GM06990 (cell line): ENCODE measurements around the gene IL12RB2.
"Not testable (repeated sequence)": the region's sequence is repeated elsewhere in the genome, so short reads cannot be mapped to it uniquely, and the experiment has no call there.

Experiments
- DNase-seq: peaks from one replicate; pipeline ENCODE4 v3.0.0-alpha.2; 2011; ENCODE audit not compliant: insufficient read length; ENCODE audit errors: extremely low read depth
- H3K27me3 ChIP-seq: replicated peaks from 2 replicates; pipeline ENCODE4 v1.6.0; 2011; ENCODE audit warnings: low read length; ENCODE audit not compliant: control insufficient read depth, insufficient read depth
- H3K36me3 ChIP-seq: 2 replicates; pipeline ENCODE4 v1.5.1; 2011; ENCODE audit warnings: low read length; ENCODE audit not compliant: control insufficient read depth, insufficient read depth
- H3K4me3 ChIP-seq: replicated peaks from 2 replicates; pipeline ENCODE4 v1.5.1; 2011; ENCODE audit warnings: low read depth, mild to moderate bottlenecking, control low read depth, low read length
- TF ChIP-seq, protein P1 (sequence below): IDR thresholded peaks from 2 replicates; pipeline ENCODE4 v1.5.1; 2011; ENCODE audit warnings: low read length, control low read depth, mild to moderate bottlenecking, inconsistent platforms; ENCODE audit not compliant: insufficient read depth, poor library complexity, severe bottlenecking

IL12RB2 gene

DNA sequence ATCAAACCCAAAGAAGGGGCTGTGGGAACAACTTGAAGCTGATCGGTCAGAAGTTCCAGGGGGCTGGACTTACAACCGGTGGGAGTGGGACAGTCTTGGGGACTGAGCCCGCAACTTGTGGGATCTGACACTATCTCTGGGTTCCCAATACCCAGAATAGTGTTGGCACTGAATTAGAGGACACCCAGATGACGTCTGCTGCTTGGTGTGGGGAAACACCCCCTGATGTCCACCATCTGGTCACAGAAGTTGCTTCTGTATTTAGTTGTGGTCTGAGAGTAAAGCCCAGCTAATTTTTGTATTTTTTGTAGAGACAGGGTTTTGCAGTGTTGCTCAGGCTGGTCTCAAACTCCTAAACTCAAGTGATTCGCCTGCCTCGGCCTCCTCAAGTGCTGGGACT is 93.8 kb downstream of the IL12RB2 start:
- TF ChIP-seq, protein P1, sequence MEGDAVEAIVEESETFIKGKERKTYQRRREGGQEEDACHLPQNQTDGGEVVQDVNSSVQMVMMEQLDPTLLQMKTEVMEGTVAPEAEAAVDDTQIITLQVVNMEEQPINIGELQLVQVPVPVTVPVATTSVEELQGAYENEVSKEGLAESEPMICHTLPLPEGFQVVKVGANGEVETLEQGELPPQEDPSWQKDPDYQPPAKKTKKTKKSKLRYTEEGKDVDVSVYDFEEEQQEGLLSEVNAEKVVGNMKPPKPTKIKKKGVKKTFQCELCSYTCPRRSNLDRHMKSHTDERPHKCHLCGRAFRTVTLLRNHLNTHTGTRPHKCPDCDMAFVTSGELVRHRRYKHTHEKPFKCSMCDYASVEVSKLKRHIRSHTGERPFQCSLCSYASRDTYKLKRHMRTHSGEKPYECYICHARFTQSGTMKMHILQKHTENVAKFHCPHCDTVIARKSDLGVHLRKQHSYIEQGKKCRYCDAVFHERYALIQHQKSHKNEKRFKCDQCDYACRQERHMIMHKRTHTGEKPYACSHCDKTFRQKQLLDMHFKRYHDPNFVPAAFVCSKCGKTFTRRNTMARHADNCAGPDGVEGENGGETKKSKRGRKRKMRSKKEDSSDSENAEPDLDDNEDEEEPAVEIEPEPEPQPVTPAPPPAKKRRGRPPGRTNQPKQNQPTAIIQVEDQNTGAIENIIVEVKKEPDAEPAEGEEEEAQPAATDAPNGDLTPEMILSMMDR, result no peak
- no peak overlapping the region for H3K4me3 ChIP-seq
- DNase-seq, result no peak
- H3K36me3 ChIP-seq, result no peaks in the 10 kb centered on the region; the same call in 1 of the 2 replicates
- no peaks in the 10 kb centered on the region for H3K27me3 ChIP-seq

DNA sequence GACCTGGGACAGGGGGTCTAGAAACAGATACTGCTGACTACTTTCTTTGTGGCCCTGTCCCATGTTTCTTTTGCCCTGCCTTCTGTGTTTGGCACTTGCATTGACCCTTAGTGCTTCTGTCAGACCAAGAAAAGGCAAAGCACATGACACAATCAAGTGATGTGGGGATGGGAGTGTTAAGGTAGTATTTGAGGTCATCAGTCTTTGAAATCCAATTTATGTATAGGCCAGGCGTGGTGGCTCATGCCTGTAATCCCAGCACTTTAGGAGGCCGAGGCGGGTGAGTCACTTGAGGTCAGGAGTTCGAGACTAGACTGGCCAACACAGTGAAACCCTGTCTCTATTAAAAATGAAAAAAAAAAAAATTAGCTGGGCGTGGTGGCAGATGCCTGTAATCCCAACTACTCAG is 96.5 kb downstream of the IL12RB2 start:
- DNase-seq, result no peak
- Histone ChIP-seq H3K27me3 (no peaks in the 10 kb centered on the region), H3K4me3 (no peak overlapping the region), H3K36me3 (no peaks in the 10 kb centered on the region; the same call in 1 of the 2 replicates)
- TF ChIP-seq, protein P1, result no peak

DNA sequence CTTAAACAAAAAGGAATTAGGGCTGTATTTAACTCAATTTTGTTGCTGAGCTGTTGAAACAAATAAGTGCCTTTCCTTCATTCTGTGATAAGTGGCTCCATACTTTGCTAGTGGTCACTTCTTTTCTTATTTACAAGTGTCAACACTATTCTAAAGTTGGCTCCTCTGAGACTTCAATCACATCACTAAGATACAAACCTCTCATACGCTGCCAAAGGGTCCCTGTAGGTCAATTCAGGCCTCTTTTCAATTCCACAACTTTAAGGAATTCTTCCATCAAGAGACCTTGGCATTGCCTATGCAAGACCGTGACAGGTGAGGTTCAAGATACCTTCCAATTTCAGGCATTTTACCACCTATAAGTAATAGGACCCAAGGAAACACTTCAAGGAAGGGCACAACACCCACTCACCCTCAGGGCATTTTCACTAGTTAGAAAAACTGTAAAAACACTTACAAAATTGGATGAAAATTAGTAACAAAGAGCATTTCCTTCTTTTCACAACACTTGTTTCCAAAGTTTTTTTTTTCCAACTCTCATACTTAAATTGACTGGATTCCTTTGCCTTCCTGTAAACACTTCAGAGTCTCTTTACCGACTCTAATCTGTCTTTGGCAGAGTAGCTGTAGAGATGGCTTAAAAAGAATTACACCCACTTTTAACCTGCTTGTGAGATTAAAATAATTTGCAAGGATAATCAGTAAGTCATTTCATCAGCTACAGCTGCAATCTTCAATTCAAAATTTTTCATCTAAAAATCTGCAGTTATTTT is 98.0 kb downstream of the IL12RB2 start:
- TF ChIP-seq, protein P1, result no peak
- no peak for DNase-seq
- Histone ChIP-seq H3K4me3 (no peak overlapping the region), H3K36me3 (no peaks in the 10 kb centered on the region; the same call in 1 of the 2 replicates), H3K27me3 (no peaks in the 10 kb centered on the region)

DNA sequence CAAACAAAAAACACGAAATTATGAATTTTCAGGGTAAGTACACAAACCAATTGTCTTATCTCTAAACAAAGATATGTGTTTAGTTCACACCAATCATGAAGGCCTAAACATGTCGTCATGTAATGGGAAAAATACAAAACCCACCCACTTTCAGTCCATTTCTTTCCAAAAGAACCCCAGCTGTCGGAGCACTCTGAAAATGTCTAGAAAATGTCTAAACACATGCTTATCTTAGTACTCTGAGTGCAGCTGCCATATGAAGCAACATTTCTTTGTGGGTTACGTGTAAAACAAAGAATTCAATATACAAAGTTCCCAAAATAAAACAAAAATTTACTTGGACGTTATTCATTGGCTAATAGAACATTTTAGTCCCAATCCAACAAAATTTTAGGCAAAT is 99.8 kb downstream of the IL12RB2 start:
- no peaks in the 10 kb centered on the region for H3K27me3 ChIP-seq
- H3K4me3 ChIP-seq, result no peak overlapping the region
- H3K36me3 ChIP-seq, result no peaks in the 10 kb centered on the region; the same call in none of the 2 replicates
- no peak for DNase-seq
- TF ChIP-seq, protein P1, result no peak

DNA sequence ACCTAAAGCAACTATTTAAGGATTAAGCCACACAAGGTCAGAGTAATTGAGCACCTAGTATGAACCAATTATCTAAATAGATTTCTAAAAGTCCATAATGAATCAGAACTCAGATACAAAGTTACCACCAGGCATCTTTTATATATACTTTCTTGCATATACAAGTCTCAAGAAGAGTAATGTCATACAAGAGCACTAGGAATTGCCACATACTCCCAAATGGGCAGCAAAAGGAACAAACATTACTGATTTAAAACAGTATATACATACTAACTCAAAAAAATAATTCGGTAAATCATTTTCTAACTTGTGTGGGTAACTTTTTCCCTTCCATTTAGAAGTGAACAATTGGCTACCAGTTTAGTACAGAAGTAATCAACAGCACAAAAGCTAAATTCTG is 100.5 kb downstream of the IL12RB2 start:
- Histone ChIP-seq H3K4me3 (no peak overlapping the region), H3K36me3 (no peaks in the 10 kb centered on the region; the same call in none of the 2 replicates), H3K27me3 (no peaks in the 10 kb centered on the region)
- no peak for DNase-seq
- TF ChIP-seq, protein P1, result no peak

DNA sequence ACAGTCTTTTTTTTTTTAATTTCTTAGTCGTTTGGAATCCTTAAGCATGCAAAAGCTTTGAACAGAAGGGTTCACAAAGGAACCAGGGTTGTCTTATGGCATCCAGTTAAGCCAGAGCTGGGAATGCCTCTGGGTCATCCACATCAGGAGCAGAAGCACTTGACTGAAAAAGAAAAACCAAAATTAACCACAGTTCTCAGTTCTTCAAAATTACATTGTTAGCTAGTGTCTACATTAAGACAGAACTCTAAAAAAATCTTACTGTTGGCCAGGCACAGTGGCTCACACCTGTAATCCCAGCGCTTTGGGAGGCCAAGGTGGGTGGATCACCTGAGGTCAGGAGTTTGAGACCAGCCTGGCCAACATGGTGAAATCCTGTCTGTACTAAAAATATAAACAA is 105.4 kb downstream of the IL12RB2 start:
- not testable (repeated sequence) for DNase-seq, H3K4me3 ChIP-seq, H3K27me3 ChIP-seq
- peaks cover 11% of the 10 kb centered on the region for H3K36me3 ChIP-seq
